SK-N-MC (cell line): ENCODE results near the gene BAMBI.

Experiments
- FOXP2 ChIP-seq: optimal IDR thresholded peaks from 2 replicates; pipeline ENCODE3; 2011; ENCODE audit warnings: mild to moderate bottlenecking, moderate library complexity; ENCODE audit not compliant: insufficient read depth; ENCODE audit errors: extremely low read length, control extremely low read depth
- POLR2AphosphoS5 ChIP-seq: IDR thresholded peaks from 2 replicates; pipeline ENCODE4 v1.6.1; 2012; ENCODE audit warnings: mild to moderate bottlenecking, low read depth, low read length, borderline replicate concordance

DNA sequence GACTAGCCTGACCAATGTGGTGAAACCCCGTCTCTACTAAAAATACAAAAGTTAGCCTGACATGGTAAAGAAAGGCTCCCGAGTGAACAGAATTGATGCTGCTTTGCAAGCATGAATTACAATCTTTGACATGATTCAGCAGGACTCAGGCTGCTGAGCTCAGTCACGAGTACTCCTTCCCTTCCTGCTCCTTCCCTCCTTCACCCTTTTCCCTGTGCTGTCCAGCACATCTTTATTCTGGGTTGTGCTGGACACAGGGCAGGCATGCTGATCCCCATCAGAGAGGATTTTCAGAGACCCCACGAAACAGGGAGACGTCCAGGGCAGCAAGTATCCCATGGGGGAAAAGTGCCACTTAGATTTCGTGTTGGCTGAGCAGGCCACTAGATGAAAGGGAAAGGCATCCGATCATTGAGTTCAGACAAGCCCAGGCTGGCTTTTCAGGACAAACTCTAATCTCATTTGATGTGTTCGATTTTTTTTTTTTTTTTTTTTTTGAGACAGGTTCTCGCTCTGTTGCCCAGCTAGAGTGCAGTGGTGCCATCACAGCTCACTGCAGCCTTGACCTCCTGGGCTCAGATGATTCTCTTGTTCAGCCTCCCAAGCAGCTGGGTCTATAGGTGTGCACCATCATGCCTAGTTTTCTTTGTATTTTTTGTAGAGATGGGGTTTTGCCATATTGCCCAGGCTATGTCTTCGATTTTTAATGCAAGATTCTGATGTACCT is 36.5 kb downstream of the BAMBI start:
- TF ChIP-seq POLR2AphosphoS5 (no peak), FOXP2 (no peak)
